DMS114 treated with DMSO at 0.1 percent for 48 hours (cell line): Measurements from ENCODE around the gene BTNL3.
"Not testable (repeated sequence)": the region's sequence is repeated elsewhere in the genome, so short reads cannot be mapped to it uniquely, and the experiment has no call there.

Experiments
- DNase-seq: peaks from one replicate; lab custom pipeline; 2025; ENCODE audit not compliant: unreplicated experiment; lab: John Stamatoyannopoulos, UW

BTNL3 gene

DNA sequence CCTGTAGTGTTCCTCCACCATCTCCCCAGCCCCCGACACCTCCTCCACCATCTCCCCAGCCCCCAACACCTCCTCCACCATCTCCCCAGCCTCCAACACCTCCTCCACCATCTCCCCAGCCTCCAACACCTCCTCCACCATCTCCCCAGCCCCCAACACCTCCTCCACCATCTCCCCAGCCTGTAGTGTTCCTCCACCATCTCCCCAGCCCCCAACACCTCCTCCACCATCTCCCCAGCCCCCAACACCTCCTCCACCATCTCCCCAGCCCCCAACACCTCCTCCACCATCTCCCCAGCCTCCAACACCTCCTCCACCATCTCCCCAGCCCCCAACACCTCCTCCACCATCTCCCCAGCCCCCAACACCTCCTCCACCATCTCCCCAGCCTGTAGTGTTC lies 57.2 kb downstream of the BTNL3 start:
- not testable (repeated sequence) for DNase-seq

DNA sequence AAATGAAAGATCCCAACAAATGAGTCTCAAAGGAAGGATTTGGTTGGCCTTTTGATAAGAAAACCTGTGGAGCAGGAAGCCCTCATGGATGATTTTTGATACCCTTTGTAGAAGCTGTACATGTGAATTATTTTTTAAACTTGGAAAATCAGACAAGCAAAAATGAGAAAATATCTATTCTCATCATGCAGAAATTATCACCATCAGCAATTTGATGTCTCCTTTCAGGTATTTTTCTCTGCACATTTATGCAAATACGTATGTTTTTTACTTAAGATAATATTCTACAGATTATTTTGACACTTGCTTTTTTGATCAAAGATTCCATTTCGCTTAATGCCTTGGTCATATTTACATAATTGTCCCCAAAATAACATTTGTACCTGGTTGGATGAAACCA lies 58.6 kb downstream of the BTNL3 start:
- DNase-seq, result no peak

DNA sequence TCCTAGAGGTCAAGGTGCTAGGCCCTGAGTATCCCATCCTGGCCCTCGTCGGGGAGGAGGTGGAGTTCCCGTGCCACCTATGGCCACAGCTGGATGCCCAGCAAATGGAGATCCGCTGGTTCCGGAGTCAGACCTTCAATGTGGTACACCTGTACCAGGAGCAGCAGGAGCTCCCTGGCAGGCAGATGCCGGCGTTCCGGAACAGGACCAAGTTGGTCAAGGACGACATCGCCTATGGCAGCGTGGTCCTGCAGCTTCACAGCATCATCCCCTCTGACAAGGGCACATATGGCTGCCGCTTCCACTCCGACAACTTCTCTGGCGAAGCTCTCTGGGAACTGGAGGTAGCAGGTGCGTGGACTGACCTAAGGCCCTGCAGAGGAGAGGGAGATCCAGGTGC lies 59.3 kb downstream of the BTNL3 start:
- DNase-seq, result no peak

DNA sequence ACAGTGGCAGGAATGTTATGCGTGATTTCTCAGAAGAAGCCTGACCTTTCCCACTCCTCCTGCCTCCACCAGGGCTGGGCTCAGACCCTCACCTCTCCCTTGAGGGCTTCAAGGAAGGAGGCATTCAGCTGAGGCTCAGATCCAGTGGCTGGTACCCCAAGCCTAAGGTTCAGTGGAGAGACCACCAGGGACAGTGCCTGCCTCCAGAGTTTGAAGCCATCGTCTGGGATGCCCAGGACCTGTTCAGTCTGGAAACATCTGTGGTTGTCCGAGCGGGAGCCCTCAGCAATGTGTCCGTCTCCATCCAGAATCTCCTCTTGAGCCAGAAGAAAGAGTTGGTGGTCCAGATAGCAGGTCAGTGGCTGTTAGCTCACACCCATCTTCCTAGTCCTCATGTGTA lies 61.4 kb downstream of the BTNL3 start:
- no peak for DNase-seq

DNA sequence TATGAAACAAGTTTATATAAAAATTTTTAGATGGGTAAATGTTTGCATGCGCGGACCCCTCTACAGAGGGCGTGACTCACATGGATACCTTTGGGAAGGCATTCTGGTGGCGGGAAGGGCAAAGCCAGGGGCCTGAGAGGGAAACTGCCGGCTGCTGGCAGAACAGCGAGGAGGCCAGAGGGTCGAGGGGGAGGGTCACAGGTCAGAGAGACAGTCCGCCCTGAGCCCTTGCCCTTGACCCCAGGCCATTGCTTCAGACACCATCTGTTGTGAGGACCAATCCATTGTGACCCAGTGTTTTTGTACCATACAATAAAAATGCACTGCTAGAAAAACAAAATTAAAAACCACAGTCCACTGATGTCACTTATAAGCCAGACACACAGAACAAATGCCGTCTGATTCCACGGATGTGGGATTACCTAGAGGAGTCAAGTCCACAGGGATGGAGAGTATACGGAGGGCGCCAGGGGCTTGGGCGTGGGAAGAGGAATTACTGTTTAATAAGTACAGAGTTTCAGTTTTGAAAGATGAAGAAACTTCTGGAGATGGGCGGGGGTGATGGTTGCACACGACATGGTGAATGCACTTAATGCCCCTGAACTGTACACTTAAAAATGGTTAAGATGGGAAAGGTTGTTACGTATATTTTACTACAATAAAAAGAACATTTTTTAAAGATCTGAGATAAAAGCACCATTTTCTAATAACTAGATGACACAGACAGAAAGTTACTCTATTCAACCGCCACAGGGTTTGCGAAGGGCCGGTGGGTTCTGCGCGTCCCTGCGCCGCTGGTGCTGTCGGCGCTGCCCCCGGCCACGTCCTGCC lies 63.4 kb downstream of the BTNL3 start:
- no peak for DNase-seq

DNA sequence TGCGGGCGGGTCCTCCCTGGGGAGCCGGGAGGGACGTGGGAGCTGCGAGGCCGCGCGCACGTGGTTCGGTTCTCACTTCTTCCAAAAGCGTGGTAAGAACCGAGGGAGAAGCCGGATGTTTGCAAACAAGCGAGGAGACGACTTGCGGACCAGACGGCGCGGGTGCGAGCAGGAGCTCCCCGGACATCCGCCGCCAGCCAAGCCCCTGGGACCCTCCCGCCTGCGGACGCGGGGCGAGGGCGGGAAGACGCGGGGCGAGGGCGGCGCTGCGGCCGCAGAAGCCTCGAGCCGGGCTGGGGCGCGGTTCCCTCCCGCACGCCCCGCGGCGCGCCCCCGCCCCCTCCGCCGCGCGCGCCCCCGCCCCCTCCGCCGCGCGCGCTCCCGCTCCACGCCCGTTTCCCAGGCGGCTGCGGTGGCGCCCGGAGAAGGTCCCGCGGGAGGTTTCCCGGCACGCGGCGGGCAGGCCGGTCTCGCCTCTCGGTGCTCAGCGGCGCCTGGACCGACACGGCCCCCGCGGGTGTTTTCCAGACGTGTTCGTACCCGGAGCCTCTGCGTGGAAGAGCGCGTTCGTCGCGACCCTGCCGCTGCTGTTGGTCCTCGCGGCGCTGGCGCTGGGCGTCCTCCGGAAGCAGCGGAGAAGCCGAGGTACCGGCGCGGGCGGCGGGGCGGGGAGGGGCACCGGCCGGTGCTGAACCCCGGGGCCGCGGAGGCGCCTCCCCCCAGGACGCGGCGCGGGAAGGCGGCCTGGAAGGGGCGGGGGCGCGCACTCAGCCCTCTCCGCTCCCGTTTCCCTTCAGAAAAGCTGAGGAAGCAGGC lies 64.2 kb downstream of the BTNL3 start:
- DNase-seq, result peak; percentile 42

DNA sequence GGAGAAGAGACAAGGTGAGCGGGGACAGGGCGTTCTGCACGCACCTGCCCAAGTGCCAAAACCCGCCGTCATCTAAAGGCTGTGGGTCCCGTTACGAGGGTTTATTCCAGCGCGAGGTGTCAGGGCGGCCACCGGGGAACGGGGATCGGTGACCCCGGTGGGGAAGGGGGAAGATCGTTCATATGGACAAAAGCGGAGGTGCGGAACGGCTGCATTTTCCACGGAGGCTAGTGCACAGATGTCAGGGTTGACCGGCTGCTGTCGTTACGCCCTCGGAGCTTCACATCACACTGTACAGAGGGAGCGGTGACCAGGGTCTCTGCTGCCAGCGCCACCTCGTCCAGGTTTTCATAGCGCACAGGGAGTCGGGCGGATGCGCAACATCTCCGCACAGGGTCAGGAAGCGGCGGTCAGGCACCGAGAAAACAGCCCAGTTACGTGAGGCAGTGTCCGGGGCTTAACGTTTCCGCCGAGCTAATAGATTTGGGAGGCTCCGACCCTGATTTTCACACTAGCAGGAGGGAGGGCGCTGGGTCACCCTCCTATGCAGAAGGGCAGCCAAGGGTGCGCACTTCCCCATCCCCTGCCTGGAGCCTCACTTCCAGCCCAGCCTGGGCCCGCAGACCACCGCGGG lies 65.0 kb downstream of the BTNL3 start:
- no peak for DNase-seq

DNA sequence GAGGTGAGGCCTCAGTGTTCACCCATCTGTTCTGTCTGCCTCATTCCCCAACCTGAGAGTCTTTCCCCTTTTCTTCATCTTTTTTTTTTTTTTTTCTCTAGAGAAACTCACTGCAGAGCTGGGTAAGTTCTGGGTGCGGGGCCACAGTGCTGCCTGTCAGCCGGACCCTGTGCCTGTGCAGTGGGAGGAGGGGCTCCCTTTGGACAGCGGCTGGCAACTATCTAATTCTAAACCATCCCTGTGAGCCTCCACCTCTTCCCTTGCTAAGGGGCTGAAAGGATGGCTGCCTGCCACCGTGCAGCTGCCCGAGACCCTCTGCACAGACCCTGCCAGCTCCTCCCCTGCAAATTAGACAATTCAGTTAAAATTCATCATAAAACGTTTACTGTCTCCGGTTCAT lies 65.5 kb downstream of the BTNL3 start:
- no peak for DNase-seq

DNA sequence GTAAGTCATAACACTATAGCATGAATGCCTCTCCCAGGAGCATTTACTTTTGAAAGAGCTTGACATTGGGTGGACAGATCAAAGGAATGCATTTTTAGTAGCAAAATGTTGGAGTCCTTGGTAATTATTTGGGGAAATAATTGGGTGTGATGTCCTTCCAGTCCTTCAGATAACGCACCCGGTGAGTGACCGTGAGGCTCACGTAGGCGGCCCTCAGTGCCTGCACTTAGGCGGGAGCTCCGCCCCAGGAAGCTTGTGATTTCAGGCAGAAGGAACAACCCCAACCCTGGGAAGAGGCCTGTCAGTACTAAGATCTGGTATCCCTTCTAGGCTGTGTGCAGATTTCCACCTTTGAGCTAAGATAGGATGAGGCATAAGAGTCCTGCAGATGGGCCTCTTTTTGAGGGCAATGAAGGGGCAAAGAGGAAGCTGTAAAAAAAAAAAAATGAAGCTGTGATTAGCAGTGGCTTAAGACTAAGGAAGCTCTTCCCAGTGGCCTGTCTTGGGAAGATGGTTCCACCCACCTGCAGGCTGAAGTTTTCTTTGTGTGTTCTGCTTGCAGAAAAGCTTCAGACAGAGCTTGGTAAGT lies 66.3 kb downstream of the BTNL3 start:
- DNase-seq, result no peak
